Measurements from ENCODE around the gene MAMDC2. TPM values are rescaled to one million over a fixed set of nuclear protein-coding genes. Genes with fewer than 3 reads are reported as not detected.

Gene MAMDC2
- total RNA-seq, 1 donor from 2014 or later: 0.10 TPM

DNA sequence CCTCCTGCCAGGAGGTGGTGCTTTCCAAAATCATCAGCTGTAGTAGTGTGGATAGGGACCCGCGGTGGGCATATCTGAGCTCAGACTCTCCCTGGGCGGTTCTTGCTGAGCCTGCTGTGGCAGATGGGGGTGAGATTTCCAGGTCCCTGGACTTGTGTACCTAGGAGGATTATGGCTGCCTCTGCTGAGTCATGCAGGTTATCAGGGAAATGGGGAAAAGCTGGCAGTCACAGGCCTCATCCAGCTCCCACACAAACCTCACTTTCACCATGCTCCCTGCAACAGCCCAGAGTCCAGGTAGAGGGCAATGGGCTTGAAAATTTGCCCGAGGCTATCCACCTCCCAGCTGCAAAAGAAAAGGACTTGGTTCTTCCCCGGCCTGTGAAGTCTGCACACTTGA, 23.4 kb upstream of the MAMDC2 start:
- Mint-ChIP-seq H3K36me3 (ENCODE audit: low read depth, unreplicated experiment) (no peaks in the 10 kb centered on the region), H3K4me1 (ENCODE audit: unreplicated experiment) (peaks cover 6% of the 10 kb centered on the region), H3K9me3 (ENCODE audit: unreplicated experiment) (no peaks in the 10 kb centered on the region), H3K4me3 (ENCODE audit: unreplicated experiment) (no peak overlapping the region), H3K27ac (ENCODE audit: unreplicated experiment) (no peak overlapping the region), H3K27me3 (ENCODE audit: unreplicated experiment) (no peaks in the 10 kb centered on the region)
- DNase-seq (ENCODE audit: low spot score): no peak
- TF ChIP-seq, protein P1, sequence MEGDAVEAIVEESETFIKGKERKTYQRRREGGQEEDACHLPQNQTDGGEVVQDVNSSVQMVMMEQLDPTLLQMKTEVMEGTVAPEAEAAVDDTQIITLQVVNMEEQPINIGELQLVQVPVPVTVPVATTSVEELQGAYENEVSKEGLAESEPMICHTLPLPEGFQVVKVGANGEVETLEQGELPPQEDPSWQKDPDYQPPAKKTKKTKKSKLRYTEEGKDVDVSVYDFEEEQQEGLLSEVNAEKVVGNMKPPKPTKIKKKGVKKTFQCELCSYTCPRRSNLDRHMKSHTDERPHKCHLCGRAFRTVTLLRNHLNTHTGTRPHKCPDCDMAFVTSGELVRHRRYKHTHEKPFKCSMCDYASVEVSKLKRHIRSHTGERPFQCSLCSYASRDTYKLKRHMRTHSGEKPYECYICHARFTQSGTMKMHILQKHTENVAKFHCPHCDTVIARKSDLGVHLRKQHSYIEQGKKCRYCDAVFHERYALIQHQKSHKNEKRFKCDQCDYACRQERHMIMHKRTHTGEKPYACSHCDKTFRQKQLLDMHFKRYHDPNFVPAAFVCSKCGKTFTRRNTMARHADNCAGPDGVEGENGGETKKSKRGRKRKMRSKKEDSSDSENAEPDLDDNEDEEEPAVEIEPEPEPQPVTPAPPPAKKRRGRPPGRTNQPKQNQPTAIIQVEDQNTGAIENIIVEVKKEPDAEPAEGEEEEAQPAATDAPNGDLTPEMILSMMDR (IDR thresholded peaks at IDR 0.05; ENCODE audit: unreplicated experiment): no peak

- H3K9me3 Mint-ChIP-seq (ENCODE audit: unreplicated experiment): no peaks in the 10 kb centered on the region
- TF ChIP-seq, protein P1 (IDR thresholded peaks at IDR 0.05; ENCODE audit: unreplicated experiment): no peak
Measured at GRCh38 chr9:70020991-70021571, 22.6 kb upstream of the MAMDC2 start.

DNA sequence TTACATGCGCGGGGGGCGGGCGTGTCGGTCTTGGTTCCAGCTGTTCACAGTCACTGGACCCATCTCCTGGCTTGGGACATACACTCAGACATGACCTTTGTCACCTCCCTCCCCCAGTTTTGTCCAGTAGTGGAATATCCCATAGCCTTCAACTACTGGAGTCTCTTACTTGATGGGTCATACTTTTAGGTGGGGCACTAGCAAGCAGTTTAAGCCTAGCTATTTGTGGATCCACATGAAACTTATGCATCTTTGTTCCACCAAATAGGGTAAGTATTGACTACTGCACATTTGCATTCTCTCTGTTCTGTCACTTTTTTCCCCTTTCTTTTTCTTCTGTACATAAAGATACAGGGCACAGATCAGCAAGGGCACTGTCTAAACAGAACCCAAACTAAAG, 15.4 kb upstream of the MAMDC2 start:
- no peak overlapping the region for H3K27ac Mint-ChIP-seq (ENCODE audit: unreplicated experiment)
- H3K9me3 Mint-ChIP-seq (ENCODE audit: unreplicated experiment): no peaks in the 10 kb centered on the region
- no peak overlapping the region for H3K4me3 Mint-ChIP-seq (ENCODE audit: unreplicated experiment)
- no peaks in the 10 kb centered on the region for H3K27me3 Mint-ChIP-seq (ENCODE audit: unreplicated experiment)
- no peaks in the 10 kb centered on the region for H3K36me3 Mint-ChIP-seq (ENCODE audit: low read depth, unreplicated experiment)
- no peaks in the 10 kb centered on the region for H3K4me1 Mint-ChIP-seq (ENCODE audit: unreplicated experiment)
- TF ChIP-seq, protein P1 (IDR thresholded peaks at IDR 0.05; ENCODE audit: unreplicated experiment): no peak
- no peak for DNase-seq (ENCODE audit: low spot score)

More at GRCh38 chr9:70020991-70021571, 22.6 kb upstream of the MAMDC2 start:
- Mint-ChIP-seq H3K36me3 (ENCODE audit: low read depth, unreplicated experiment) (no peaks in the 10 kb centered on the region), H3K27me3 (ENCODE audit: unreplicated experiment) (no peaks in the 10 kb centered on the region), H3K27ac (ENCODE audit: unreplicated experiment) (no peak overlapping the region), H3K4me1 (ENCODE audit: unreplicated experiment) (peaks cover 6% of the 10 kb centered on the region), H3K4me3 (ENCODE audit: unreplicated experiment) (no peak overlapping the region)
- DNase-seq (ENCODE audit: low spot score): no peak

GRCh38 chr9:70030156-70030555, 13.5 kb upstream of the MAMDC2 start:
- Mint-ChIP-seq H3K4me1 (ENCODE audit: unreplicated experiment) (no peaks in the 10 kb centered on the region), H3K27ac (ENCODE audit: unreplicated experiment) (no peak overlapping the region), H3K36me3 (ENCODE audit: low read depth, unreplicated experiment) (no peaks in the 10 kb centered on the region), H3K27me3 (ENCODE audit: unreplicated experiment) (no peaks in the 10 kb centered on the region), H3K4me3 (ENCODE audit: unreplicated experiment) (no peak overlapping the region), H3K9me3 (ENCODE audit: unreplicated experiment) (no peaks in the 10 kb centered on the region)
- TF ChIP-seq, protein P1 (IDR thresholded peaks at IDR 0.05; ENCODE audit: unreplicated experiment): no peak
- no peak for DNase-seq (ENCODE audit: low spot score)

DNA sequence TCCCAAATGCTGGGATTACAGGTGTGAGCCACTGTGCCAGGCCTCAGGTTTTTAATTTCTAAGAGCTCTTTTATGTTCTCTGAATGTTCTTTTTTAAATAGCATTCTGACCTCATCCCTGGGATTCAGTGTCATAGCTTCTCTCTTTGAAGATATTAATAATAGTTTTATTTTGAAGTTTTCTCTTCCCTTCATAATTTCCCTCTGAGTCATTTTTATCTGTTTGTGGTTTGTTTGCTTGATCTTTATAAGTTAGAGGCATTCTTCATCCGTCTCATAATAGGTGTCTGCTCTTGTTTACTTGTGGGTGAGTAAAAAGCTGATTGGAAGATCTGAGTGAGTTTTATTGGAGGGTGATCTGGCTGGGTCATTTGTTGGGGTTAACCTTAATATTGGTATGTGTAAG, 12.5 kb upstream of the MAMDC2 start:
- no peak for DNase-seq (ENCODE audit: low spot score)
- TF ChIP-seq, protein P1 (IDR thresholded peaks at IDR 0.05; ENCODE audit: unreplicated experiment): no peak
- H3K27ac Mint-ChIP-seq (ENCODE audit: unreplicated experiment): no peak overlapping the region
- H3K36me3 Mint-ChIP-seq (ENCODE audit: low read depth, unreplicated experiment): no peaks in the 10 kb centered on the region
- no peaks in the 10 kb centered on the region for H3K9me3 Mint-ChIP-seq (ENCODE audit: unreplicated experiment)
- no peak overlapping the region for H3K4me3 Mint-ChIP-seq (ENCODE audit: unreplicated experiment)
- H3K4me1 Mint-ChIP-seq (ENCODE audit: unreplicated experiment): no peaks in the 10 kb centered on the region
- no peaks in the 10 kb centered on the region for H3K27me3 Mint-ChIP-seq (ENCODE audit: unreplicated experiment)

Data from endothelial cell (in vitro differentiated cells).